ENCODE data around the gene ZFP36L1.
A peak's percentile ranks its signal among the peaks of the same experiment; 100 is the strongest.

Gene ZFP36L1

GRCh38 chr14:68816183-68816942, 23.5 kb upstream of the ZFP36L1 start:
- peak; percentile 66 for DNase-seq (ENCODE audit: low read depth)

DNA sequence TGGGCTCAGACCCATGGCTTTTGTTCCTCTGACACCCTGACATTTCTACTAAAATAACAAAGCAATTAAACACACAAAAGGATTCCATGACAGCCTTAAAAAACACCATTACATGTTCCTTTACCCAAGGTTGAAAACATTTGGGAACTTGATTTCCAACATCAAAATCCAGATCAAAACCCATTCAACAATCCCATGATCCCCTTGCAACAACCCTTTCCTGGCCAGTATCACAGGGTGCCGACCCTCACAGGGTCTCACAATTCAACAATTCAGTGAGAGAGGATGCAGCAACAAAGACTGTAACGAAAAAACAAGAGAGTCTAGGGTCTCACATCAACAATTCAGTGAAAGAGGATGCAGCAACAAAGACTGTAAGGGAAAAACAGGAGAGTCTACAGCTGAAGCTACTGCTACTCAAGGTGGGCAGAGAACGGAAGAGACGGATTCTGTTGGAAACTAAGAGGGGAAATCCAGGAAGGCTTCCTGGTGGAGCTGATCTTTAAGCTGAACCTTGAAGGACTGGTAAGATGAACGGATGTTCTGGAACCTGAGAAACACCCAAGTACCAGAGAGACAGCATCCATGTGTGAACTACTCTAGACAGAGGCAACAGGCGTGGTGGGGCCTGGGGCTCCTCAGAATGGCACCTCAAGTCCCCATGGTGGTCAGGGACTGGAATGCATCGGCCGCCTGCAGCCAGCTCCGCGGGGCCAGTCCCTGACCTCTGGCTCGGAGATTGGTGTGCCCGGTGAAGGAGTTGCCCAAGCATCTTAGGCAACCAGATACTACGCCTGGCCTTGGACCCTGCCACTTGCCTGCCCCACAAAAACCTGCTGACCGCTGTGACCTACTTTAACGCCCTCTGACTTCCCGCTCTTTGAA, 22.7 kb upstream of the ZFP36L1 start:
- no peak for DNase-seq (ENCODE audit: low read depth)

DNA sequence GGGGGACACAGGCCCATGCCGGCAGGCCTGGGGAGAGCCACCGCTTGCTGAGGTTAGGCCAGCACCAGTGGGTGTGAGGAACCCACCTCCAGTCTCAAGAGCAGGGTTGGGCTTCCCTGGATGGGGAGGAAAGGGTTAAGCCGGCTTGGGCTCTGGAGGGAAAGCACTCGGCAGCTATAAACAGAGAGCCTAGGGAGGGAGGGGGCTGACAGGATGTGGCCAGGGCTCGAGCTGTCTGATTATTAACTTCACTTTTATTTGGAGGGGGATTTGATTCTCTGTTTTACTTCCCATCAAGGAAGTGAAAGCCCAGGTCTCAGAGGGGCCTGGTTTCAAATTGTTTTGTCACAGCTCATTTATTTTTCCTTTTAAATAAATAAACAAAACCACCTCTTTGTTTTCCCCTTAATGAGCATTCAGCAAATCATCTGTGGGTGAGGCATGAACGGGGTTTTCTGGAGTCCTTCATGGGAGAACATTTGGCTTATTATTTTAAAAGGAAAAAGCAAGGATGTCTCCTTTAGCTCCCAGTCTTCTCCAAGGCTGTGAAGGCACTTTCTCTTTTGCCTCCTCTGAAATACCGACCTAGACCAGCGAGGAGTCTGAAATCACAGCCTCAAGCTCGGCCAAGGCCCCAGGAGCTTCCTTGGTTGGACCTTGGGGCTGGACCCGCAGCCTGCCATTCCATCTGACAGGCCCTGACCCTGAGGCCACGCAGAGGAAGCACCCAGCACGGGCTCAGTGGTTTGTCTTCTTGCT, 21.9 kb upstream of the ZFP36L1 start:
- no peak for DNase-seq (ENCODE audit: low read depth)

DNA sequence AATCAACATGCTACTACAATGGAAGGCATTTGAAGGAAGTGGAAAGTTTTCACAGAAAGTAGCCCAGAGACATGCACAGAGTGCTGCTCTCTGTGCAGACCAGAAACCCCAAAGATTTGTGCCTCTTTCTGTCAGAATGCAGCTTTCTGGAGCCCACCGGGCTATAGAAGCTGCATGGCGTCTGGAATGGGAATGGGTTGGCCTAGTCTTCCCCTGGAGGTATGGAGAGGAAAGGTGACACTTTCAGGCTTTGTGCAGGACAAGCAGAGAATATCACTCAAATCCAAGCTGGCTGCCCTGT, 21.3 kb upstream of the ZFP36L1 start:
- DNase-seq (ENCODE audit: low read depth) = no peak

GRCh38 chr14:68813318-68813838, 20.5 kb upstream of the ZFP36L1 start:
- no peak for DNase-seq (ENCODE audit: low read depth)

DNA sequence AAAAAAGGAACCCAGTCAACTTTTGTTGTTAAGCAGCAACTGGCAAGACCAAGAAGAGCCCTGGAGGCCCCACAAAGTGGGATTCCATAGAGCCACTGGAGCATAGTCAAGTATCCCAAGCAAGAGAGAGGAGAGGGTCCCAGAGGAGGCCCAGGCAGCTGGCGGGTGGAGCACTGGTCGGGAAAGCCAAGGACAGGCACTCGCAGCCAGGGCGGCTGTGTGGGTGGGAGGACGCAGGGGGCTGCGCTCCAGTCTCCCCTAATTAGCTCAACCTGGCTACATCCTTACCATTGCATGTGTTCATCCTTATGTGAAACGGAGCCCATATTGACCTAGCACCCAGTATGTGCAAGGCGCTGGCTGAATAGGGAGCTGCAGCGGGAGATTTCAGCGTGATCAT, 18.3 kb upstream of the ZFP36L1 start:
- no peak for DNase-seq (ENCODE audit: low read depth)

GRCh38 chr14:68810173-68811153, 17.6 kb upstream of the ZFP36L1 start:
- no peak for DNase-seq (ENCODE audit: low read depth)

- no peak for DNase-seq (ENCODE audit: low read depth)
Observed at GRCh38 chr14:68809524-68809923, 16.7 kb upstream of the ZFP36L1 start.

DNA sequence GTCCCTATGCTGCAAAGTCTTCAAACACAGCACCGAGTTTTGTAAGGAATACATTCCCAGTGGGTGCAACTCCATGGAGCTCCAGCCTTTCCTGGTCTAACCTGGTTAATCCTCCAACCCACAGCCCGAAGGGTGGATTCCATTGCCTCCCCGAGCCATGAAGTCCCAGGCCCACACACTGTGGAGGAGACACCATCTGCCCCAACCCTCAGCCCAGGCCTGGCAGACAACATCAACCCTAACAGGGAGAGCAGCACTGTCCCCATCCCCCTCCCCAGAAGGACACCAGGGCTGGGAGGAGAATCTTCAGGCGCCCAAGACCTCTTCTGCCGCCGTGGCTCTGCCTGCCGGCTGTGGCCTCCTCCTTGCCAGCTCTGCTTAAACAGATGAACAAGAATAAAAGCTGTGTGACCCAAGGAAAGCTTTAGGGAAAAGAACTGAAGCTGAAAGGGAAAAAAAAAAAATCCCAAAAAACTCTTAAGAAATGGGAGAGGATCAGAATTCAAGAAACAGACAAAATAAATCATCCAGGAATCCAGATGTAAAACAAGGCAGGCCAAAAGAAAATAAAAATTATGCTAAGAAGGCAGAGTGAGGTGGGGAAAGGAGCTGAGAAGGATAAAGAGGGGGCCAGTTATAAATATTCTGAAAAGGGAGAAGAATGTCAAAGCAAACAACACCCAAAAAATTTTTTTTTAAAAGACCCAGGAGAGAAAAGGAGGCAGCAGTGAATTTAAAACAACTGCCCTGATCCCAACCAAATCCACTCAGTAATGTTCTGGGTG, 16.0 kb upstream of the ZFP36L1 start:
- no peak for DNase-seq (ENCODE audit: low read depth)

DNA sequence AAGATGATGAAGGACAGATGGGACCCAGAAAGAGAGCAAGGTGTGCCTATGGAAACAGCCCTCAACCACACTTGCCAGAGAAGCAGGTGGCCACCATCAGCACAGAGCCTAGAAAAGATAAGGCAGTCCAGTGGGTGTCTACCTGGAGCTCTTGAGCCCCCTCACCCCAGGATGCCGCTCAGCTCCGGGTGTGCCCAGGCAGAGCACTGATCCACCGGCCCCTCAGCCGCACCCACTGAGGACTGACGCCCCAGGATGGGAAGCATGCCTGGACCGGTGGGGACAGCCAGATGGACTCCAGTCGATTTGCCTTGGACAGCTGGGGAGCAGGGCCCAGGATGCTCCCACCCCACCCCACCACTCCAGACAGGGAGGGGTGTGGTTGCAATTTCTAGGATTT, 15.1 kb upstream of the ZFP36L1 start:
- DNase-seq (ENCODE audit: low read depth) = no peak

DNA sequence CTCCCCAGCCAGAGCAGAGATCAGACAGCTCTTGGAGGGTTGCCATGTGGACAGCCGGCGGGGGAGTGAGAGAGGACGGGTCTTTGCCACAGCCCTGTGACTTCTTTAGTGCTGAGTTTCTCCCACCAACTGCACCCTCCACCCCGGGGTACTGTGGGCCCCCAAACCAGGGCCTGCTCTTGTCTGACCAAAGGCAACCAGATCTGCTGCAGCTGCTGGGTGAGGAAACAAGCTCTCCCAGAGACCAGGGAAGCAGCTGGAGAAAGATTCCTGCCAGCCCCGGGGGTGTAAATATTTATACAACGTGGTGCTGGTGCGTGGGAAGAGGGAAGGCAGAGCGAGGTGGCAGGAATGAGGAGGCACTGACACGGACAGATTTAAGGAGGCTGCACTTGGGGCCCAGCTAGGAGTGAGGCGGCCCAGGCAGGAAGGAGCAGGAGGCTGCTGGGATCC, 14.3 kb upstream of the ZFP36L1 start:
- no peak for DNase-seq (ENCODE audit: low read depth)

DNA sequence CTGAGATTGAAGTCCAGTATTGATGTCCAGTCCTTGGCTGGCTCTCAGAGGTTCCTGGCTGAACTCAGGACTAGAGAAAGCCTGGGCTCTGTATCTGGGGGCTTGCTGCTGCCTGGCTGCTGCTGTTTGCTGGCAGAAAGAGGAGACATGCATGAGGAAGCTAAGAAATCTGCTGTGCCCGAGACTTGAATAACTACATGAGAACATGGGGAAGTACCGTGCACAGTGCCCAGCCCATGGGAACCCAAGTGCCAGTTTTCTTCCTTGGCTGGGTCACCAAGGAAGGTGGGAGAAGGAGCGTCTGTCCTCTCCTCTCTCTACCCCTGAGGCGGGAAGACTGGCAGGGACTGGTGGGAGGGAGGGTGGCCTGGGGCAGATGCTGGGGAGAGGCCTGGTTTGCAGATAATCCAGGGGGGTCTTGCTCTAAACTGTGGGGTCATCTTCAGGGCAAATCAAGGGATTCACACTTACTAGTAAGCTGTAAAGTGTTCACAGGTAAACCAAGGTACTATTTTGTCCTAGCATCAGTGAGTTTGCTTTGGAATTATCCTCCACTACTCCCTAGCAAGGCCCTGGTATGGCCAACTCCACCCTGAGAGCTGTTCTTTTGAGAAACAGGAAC, 13.8 kb upstream of the ZFP36L1 start:
- DNase-seq (ENCODE audit: low read depth) = no peak

- DNase-seq (ENCODE audit: low read depth) = no peak
Observed at GRCh38 chr14:68805414-68805813, 12.5 kb upstream of the ZFP36L1 start.

DNA sequence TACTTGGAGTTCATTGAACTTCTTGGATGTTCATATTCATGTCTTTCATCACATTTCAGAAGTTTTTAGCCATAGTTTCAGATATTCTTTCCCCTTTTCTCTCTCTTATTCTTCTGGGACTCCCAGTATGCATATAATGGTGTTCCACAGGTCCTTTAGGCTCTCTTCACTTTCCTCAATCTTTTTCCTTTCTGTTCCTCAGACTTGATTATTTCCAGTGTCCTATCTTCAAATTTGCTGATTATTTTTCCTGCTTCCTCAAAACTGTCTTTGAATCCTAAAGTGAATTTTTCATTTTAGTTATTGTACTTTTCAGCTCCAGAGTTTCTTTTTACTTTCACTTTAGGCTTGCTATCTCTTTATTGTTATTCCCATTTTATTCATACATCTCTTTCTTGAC, 8.8 kb upstream of the ZFP36L1 start:
- no peak for DNase-seq (ENCODE audit: low read depth)

GRCh38 chr14:68800953-68801352, 8.1 kb upstream of the ZFP36L1 start:
- no peak for DNase-seq (ENCODE audit: low read depth)

DNA sequence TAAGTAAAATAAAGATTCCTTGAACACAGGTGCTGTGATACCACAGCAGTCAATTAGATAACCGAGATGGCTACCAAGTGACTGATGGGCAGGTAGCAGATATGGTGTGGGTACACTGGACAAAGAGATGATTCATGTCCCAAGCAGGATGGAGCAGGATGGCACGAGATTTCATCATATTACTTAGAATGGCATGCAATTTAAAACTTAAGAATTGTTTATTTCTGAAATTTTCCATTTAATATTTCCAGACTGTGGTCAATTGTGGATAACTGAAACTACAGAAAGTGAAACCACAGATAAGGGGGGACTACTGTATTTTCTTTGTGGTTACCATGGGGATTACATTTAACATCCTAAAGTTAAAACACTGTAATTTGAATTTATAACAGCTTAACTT, 7.5 kb upstream of the ZFP36L1 start:
- DNase-seq (ENCODE audit: low read depth) = no peak

DNA sequence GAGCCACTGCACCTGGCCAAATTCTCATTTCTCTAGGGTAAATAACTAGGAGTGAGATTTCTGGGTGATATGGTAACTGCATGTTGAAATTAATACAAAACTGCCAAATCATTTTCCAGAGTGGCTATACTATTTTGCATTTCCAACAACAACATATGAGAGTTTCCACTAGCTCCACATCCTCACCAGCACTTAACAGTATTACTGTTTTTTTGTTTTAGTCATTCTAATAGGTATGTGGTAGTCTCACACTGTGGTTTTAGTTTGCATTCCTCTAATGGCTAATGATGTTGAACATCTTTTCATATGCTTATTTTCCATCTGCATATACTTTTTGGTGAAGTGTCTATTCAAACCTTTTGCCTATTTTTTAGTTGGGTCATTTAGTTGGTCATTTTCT, 5.8 kb upstream of the ZFP36L1 start:
- DNase-seq (ENCODE audit: low read depth) = no peak

DNA sequence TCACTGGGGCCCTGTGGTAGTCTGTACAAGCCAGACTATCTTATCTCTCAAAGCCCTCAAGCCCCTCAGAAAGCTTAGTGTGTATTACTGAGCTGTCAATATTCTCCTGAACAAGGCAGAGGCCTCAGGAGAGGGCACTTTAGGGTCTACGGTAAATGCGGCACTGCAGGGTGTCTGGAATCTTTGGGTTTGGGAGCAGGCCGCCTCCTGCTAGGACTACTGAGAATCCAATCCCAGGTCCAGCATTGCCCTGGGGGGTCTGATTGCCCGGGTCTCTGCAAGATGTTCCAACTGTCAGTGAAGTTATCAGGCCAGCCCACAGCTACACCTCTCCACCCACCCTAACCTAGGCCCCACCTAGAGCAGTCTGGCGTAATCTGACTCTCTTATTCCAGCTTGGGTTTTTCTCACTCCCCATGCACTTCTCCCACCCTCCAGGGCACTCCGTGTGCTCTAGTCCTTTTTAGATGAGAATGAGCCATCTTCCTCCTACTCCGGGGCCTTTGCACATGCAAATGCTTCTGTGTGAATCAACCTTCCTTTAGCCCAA, 4.3 kb upstream of the ZFP36L1 start:
- no peak for DNase-seq (ENCODE audit: low read depth)

- DNase-seq (ENCODE audit: low read depth) = no peak
Observed at GRCh38 chr14:68796418-68797101, 3.7 kb upstream of the ZFP36L1 start.
